Hematopoietic multipotent progenitor cell treated with erythropoietin and hydrocortisone succinate and interleukin-3 and kit ligand, for 6 days (in vitro differentiated cells): ENCODE data around the gene TMEM248.
A peak's percentile ranks its signal among the peaks of the same experiment; 100 is the strongest.

Source experiments
- DNase-seq: peaks from one replicate; pipeline ENCODE4 v3.0.0-alpha.2; 2015

TMEM248 gene

DNA sequence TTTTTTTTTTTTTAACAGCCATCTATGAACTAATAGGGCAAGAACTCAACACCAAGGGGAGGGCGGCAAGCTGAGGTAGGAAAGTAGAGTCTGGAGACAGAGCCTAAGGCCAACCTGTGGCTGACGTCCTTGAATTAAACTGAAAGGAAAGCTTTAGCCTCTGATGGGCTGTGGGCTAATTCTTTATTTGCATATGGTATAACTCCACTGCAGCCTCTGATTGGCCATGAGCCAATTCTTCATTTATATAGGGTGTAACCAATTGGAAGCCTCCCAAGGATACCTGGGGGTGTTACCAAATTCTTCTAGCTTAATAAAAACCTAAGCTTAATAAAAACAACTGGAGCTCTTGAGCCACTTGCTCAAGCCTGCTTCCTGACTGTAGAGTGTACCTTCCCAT, 85.9 kb downstream of the TMEM248 start:
- peak; percentile 66 for DNase-seq
